Measurements from ENCODE around the gene DHRSX. TPM values are rescaled to one million over a fixed set of nuclear protein-coding genes. Genes with fewer than 3 reads are reported as not detected.
A peak's percentile ranks its signal among the peaks of the same experiment; 100 is the strongest.

DHRSX gene
- total RNA-seq, 2 experiments from 2014 or later: 15.5 to 16.1 TPM

DNA sequence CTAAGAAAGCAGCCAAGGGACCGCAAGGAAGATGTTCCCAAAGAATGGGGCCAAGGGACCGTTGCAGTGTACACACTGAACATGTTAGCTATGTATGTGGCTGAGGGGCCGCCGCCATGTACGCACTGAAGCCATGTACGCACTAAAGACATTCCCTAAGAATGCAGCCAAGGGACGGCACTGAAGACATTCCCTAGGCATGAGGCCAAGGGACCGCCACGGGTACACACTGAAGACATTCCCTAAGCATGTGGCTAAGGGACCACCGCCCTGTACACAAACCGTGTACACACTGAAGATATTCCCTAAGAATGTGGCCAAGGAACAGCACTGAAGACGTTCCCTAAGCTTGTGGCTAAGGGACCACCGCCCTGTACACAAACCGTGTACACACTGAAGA is 54.0 kb downstream of the DHRSX start:
- ChIA-PET POLR2A (no interaction called here), CTCF (no interaction called here)
- Mint-ChIP-seq H3K27me3 (no peaks in the 10 kb centered on the region), H3K27ac (no peak overlapping the region), H3K36me3 (ENCODE audit: low read depth) (peaks cover 3% of the 10 kb centered on the region), H3K9me3 (peaks cover 10% of the 10 kb centered on the region), H3K4me1 (peaks cover 2% of the 10 kb centered on the region), H3K4me3 (no peak overlapping the region)
- no peak for DNase-seq

DNA sequence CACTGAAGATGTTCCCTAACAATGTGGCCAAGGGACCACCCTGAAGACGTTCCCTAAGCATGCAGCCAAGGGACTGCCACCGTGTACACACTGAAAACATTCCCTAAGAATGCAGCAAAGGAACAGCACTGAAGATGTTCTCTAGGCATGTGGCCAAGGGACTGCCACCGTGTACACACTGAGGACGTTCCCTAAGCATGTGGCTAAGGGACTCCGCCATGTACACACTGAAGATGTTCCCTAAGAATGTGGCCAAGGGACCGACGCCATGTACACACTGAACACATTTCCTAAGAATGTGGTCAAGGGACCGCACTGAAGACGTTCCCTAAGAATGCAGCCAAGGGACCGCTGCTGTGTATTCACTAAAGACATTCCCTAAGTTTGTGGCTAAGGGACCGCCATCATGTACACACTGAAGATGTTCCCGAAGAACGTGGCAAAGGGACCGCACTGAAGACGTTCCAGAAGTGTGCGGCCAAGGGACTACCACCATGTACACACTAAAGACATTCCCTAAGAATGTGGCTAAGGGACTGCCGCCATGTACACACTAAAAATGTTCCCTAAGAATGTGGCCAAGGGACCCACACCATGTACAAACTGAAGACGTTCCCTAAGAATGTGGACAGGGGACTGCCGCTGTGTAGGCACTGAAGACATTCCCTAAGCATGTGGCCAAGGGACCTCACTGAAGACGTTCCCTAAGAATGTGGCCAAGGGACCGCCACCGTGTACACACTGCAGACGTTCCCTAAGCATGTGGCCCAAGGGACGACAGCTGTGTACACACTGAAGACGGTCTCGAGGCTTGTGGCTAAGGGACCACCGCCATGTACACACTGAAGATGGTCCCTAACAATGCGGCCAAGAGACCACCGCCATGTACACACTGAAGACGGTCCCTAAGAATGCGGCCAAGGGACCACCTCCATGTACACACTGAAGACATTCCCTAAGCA is 54.8 kb downstream of the DHRSX start:
- DNase-seq: no peak
- Mint-ChIP-seq H3K4me3 (no peak overlapping the region), H3K4me1 (peaks cover 2% of the 10 kb centered on the region), H3K27ac (peak overlapping the region; percentile 2), H3K36me3 (ENCODE audit: low read depth) (peaks cover 7% of the 10 kb centered on the region), H3K27me3 (no peaks in the 10 kb centered on the region), H3K9me3 (peaks cover 10% of the 10 kb centered on the region)
- POLR2A ChIA-PET: no interaction called here
- CTCF ChIA-PET: no interaction called here

DNA sequence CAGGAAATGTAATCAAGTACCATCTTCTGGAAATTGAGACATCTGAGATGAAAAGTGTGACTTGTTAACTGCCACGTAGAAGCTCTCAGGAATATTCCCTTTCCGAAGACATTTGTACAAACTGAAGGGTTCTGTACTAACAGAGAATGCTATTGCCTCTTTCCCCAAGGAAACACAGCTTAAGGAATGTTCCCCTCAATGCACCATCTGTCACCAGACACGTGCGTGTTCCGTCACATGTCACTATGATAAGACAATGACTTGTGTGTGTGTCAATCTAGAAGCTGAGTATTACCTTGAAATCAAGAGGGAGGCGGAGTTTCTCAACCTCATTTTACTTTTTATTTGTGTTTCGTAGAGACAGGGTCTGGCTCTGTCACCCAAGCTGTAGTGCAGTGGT is 58.1 kb downstream of the DHRSX start:
- Mint-ChIP-seq H3K36me3 (ENCODE audit: low read depth) (peaks cover 22% of the 10 kb centered on the region), H3K27me3 (no peaks in the 10 kb centered on the region), H3K4me1 (peaks cover 2% of the 10 kb centered on the region), H3K27ac (no peak overlapping the region), H3K9me3 (peaks cover 10% of the 10 kb centered on the region), H3K4me3 (no peak overlapping the region)
- CTCF ChIA-PET: no interaction called here
- POLR2A ChIA-PET: no interaction called here
- no peak for DNase-seq

DNA sequence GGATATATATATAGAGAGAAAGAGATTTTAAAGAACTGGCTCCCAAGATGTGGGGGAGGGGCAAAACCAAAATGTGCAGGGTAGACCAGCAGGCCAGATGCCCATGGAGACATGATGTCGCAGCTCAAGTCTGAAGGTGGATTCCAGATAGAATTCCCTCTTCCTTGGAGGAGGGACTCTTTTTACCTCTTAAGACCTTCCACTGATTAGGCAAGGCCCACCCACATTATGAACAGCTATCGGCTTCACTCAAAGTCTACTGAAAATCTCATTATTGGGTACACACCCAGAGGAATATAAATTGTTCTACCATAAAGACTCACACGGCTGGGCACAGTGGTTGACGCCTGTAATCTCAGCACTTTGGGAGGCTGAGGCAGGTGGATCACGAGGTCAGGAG is 59.3 kb downstream of the DHRSX start:
- H3K4me3 Mint-ChIP-seq: no peak overlapping the region
- H3K36me3 Mint-ChIP-seq (ENCODE audit: low read depth): peaks cover 19% of the 10 kb centered on the region
- peaks cover under 1% of the 10 kb centered on the region for H3K9me3 Mint-ChIP-seq
- H3K27ac Mint-ChIP-seq: no peak overlapping the region
- H3K27me3 Mint-ChIP-seq: no peaks in the 10 kb centered on the region
- POLR2A ChIA-PET: no interaction called here
- DNase-seq: no peak
- CTCF ChIA-PET: no interaction called here
- peaks cover 2% of the 10 kb centered on the region for H3K4me1 Mint-ChIP-seq

DNA sequence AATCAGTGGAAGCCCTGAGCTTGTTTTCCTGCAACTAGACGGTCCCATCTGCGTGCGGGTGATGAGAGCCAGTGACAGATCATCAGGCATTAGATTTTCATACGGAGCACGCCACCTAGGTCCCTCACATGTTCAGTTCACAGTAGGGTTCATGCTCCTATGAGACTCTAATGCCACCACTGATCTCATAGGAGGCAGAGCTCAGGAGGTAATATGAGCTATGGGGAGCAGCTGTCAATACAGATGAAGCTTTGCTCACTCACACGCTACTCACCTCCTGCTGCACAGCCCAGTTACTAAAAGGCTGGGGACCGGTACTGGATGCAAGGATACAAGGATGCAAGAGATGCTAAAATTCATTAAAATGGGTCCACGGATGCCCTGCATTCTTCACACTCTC is 61.2 kb downstream of the DHRSX start:
- peaks cover 2% of the 10 kb centered on the region for H3K4me1 Mint-ChIP-seq
- POLR2A ChIA-PET: no interaction called here
- DNase-seq: no peak
- peaks cover 21% of the 10 kb centered on the region for H3K36me3 Mint-ChIP-seq (ENCODE audit: low read depth)
- no peak overlapping the region for H3K27ac Mint-ChIP-seq
- CTCF ChIA-PET: no interaction called here
- no peak overlapping the region for H3K4me3 Mint-ChIP-seq
- no peaks in the 10 kb centered on the region for H3K9me3 Mint-ChIP-seq
- H3K27me3 Mint-ChIP-seq: no peaks in the 10 kb centered on the region

DNA sequence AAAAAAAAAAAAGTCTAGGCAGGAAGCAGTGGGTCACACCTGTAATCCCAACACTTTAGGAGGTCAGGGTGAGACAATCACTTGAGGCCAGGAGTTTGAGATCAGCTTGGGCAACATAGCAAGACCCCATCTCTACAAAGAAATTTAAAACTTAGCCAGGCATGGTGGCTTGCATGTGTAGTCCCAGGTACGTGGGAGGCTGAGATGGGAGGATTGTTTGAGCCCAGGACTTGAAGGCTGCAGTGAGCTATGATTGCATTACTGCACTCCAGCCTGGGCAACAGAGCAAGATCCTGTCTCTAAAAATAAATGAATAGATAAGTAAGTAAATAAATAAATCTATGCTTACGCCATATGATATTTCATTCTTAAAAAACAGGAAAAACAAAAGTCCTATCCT is 65.3 kb downstream of the DHRSX start:
- H3K9me3 Mint-ChIP-seq: peaks cover 2% of the 10 kb centered on the region
- H3K36me3 Mint-ChIP-seq (ENCODE audit: low read depth): peaks cover 21% of the 10 kb centered on the region
- DNase-seq: no peak
- H3K4me1 Mint-ChIP-seq: no peaks in the 10 kb centered on the region
- H3K27me3 Mint-ChIP-seq: no peaks in the 10 kb centered on the region
- ChIA-PET POLR2A (no interaction called here), CTCF (no interaction called here)
- H3K27ac Mint-ChIP-seq: no peak overlapping the region
- no peak overlapping the region for H3K4me3 Mint-ChIP-seq

DNA sequence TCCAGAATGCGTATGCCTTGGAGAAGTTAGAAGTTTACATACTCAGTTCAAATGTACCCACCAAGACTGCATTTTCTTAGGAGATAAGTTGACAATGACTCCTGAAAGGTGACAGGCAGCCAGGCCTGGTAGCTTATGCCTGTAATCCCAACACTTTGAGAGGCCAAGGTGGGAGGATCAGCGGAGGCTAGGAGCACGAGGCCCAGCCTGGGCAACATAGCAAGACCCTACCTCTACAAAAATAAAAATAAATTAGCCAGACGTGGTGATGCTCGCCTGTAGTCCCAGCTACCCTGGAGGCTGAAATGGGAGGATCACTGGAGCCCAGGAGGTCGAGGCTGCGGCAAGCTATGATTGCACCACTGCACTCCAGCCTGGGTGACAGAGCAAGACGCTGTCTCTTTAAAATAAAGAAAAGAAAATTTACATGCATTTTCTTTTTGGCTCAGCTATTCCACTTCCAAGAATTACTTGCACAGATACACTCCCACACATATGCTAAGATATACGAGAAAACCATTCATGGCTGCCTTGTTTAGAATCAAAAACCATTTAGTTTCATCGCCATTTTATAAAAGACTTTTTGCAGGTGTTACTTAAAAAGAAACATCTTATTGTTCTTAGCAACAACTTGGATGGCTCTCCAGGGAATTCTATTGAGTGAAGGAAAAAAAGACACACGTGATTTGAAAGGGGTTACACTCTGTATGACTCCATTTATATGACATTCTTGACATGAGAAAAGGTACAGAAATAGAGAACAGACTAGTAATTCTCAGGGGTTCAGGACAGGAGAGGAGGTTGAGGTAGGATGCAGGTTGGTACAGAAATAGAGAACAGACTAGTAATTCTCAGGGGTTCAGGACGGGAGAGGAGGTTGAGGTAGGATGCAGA is 66.3 kb downstream of the DHRSX start:
- DNase-seq: no peak
- POLR2A ChIA-PET: no interaction called here
- Mint-ChIP-seq H3K27ac (no peak overlapping the region), H3K4me3 (no peak overlapping the region), H3K27me3 (no peaks in the 10 kb centered on the region), H3K36me3 (ENCODE audit: low read depth) (peaks cover 12% of the 10 kb centered on the region), H3K4me1 (no peaks in the 10 kb centered on the region), H3K9me3 (peaks cover 2% of the 10 kb centered on the region)
- CTCF ChIA-PET: no interaction called here

DNA sequence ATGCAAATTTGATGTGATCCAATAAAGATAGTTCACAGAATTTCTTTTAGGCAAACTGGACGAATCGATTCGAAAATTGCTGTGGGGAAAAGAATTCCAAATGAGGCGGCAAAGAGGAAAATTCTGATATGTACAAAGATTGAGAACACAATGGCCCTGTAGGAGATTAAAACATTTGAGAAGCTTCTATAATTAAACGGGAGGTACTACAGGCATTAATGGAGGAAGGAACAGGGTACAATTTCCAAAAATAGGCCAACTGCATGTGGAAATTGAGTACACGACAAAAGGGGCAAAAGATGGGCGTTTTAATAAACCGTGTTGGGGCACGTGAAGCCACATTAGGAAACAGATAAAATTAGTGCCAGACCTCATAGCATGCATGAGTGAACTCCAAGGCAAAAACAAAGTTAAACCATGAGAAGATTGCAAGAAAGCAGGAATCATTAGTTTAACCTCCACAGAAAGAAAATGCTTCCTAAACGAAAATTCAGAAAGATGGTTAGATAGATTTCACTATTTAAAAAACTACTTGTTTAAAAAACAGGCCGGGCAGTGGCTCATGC is 68.4 kb downstream of the DHRSX start:
- no peaks in the 10 kb centered on the region for H3K4me1 Mint-ChIP-seq
- ChIA-PET POLR2A (no interaction called here), CTCF (no interaction called here)
- no peak for DNase-seq
- no peaks in the 10 kb centered on the region for H3K27me3 Mint-ChIP-seq
- H3K9me3 Mint-ChIP-seq: peaks cover 6% of the 10 kb centered on the region
- no peak overlapping the region for H3K27ac Mint-ChIP-seq
- H3K36me3 Mint-ChIP-seq (ENCODE audit: low read depth): peaks cover 16% of the 10 kb centered on the region
- H3K4me3 Mint-ChIP-seq: no peak overlapping the region

DNA sequence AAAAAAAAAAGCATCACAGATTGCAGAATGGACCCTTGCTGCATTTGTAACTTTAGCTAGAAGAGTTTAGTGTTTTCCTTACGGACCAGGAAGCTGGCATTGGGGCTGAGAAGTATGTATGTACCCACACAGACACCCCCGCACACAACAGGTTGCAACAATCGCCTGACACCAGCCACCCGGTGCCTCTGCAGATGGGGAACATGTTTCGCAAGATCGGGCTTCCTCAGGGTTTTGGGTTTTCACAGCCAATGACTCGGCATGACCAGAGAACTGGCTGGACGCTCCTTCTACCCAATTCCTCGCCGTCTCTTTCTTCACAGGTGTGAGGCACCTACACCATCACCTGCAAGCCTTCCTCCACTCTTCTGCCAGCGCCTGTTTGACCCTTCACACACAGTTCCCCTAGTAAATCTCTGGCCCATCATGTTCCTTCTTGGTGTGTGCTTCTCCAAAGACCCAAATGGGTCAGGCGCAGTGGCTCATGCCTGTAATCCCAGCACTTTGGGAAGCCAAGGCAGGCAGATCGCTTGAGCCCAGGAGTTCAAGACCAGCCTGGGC is 70.4 kb downstream of the DHRSX start:
- CTCF ChIA-PET: no interaction called here
- Mint-ChIP-seq H3K27me3 (no peaks in the 10 kb centered on the region), H3K36me3 (ENCODE audit: low read depth) (peaks cover 23% of the 10 kb centered on the region), H3K4me1 (no peaks in the 10 kb centered on the region), H3K9me3 (peaks cover 14% of the 10 kb centered on the region), H3K4me3 (no peak overlapping the region), H3K27ac (no peak overlapping the region)
- POLR2A ChIA-PET: no interaction called here
- no peak for DNase-seq

DNA sequence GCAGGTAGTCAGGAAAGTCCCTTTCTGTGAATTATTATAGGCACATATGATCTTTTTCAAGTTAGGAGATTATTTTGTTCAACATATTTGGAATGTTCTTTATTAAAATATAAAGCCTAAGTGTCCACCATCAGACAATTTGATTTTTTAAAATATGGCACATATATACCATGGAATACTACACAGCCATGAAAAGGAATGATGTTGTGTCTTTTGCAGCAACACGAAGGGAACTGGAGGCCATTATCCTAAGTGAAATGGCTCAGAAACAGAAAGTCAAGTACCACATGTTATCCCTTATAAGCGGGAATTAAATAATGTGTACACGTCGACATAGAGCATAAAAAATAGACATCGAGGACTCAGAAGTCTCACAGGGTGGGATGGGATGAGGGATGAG is 73.0 kb downstream of the DHRSX start:
- no peaks in the 10 kb centered on the region for H3K4me1 Mint-ChIP-seq
- DNase-seq: no peak
- no peaks in the 10 kb centered on the region for H3K27me3 Mint-ChIP-seq
- peaks cover 12% of the 10 kb centered on the region for H3K9me3 Mint-ChIP-seq
- H3K36me3 Mint-ChIP-seq (ENCODE audit: low read depth): peaks cover 33% of the 10 kb centered on the region
- H3K4me3 Mint-ChIP-seq: no peak overlapping the region
- CTCF ChIA-PET: no interaction called here
- POLR2A ChIA-PET: no interaction called here
- H3K27ac Mint-ChIP-seq: no peak overlapping the region

DNA sequence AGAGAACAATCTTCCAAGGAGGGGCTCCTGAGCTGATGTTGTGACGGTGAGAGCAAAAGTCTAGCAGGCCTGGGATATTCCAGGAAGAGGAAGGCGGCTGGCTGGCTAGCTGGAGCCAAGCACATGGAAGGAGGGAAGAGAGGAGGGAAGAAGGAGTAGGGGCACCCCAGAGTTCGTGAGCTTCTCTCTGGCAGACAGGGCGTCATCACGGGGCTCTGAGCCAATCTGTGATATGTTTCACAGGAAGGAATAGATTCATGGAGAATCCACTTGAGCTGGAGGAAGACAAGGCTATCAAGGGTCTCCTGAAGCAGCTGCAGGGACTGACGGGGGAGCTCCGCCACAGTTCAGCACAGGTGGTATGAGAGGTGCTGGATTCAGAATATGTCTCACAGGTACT is 73.6 kb downstream of the DHRSX start:
- Mint-ChIP-seq H3K4me1 (no peaks in the 10 kb centered on the region), H3K4me3 (no peak overlapping the region), H3K9me3 (peaks cover 12% of the 10 kb centered on the region), H3K36me3 (ENCODE audit: low read depth) (peaks cover 29% of the 10 kb centered on the region), H3K27ac (no peak overlapping the region), H3K27me3 (no peaks in the 10 kb centered on the region)
- no peak for DNase-seq
- CTCF ChIA-PET: no interaction called here
- POLR2A ChIA-PET: no interaction called here

DNA sequence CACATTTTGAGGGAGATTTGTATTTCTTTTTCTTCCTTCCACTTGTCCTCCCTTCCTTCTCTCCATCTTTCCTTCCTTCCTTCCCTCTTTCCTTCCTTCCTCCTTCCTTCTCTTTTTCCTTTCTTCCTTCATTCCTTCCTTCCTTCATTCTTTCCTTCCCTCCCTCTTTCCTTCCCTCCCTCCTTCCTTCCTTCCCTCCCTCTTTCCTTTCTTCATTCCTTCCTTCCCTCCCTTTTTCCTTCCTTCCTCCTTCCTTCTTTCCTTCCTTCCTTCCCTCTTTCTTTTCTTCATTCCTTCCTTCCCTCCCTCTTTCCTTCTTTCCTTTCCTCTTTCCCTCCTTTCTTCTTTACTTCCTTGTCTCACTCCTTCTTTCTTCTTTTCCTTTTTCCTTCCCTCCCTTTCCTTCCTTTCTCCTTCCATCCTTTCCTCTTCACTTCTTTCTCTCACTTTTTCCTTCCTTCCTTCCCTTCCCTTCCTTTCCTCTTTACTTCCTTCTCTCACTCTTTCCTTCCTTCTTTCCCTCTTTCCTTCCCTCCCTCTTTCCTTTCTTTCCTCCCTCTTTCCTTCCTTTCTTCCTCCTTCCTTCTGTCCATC is 74.4 kb downstream of the DHRSX start:
- POLR2A ChIA-PET: no interaction called here
- no peak overlapping the region for H3K4me3 Mint-ChIP-seq

More for the DNA sequence above, 74.4 kb downstream of the DHRSX start:
- H3K9me3 Mint-ChIP-seq: peaks cover 12% of the 10 kb centered on the region
- H3K4me1 Mint-ChIP-seq: no peaks in the 10 kb centered on the region
- H3K27ac Mint-ChIP-seq: no peak overlapping the region
- no peak for DNase-seq
- H3K27me3 Mint-ChIP-seq: no peaks in the 10 kb centered on the region
- CTCF ChIA-PET: no interaction called here
- peaks cover 34% of the 10 kb centered on the region for H3K36me3 Mint-ChIP-seq (ENCODE audit: low read depth)
